HepG2 (cell line): ENCODE data around the gene CRK. TPM values are rescaled to one million over a fixed set of nuclear protein-coding genes. Genes with fewer than 3 reads are reported as not detected.

Source experiments
- ATAC-seq: fragments of 200-7000 bp; cut with Tn5 transposase; 3 replicates; pipeline ENCODE4 v1.9.1; 2020; ENCODE audit warnings: mild to moderate bottlenecking, moderate library complexity
- BruUV-seq: library from RNA; stranded (reverse); fragments of 400-500 nt; replicated peaks from 2 replicates; lab custom pipeline; 2021; lab: Mats Ljungman, UMichigan
- CTCF ChIA-PET: fragments of 300-600 bp; formaldehyde crosslinking; extraction: SDS; loops from one replicate; lab custom pipeline; 2021; ENCODE audit warnings: low total read pairs, inconsistent platforms, low intra/inter-chr PET ratio; lab: Yijun Ruan, JAX
- POLR2A ChIA-PET: fragments of 350-600 bp; sonication (Branson Sonifier 250); formaldehyde crosslinking; loops from one replicate; lab custom pipeline; 2020; ENCODE audit warnings: antibody characterized with exemption, inconsistent platforms; lab: Yijun Ruan, JAX
- DNase-seq: peaks from one replicate; pipeline ENCODE4 v3.0.0-alpha.2; 2015; ENCODE audit warnings: low spot score
- FAIRE-seq: peaks from 3 replicates; lab custom pipeline; 2011; peaks lifted over from hg19 to GRCh38; lab: Jason Lieb, UNC
- H2AFZ ChIP-seq: one replicate; pipeline ENCODE4 v1.6.1; 2011; ENCODE audit warnings: low read length, inconsistent platforms
- H3K27ac ChIP-seq: fragments of 300-600 bp; 3 replicates; pipeline ENCODE4 v1.8.0; 2011; ENCODE audit warnings: mixed run types, mild to moderate bottlenecking, mixed read lengths, low read length, inconsistent platforms; ENCODE audit not compliant: insufficient read depth; ENCODE audit errors: extremely low read length
- H3K27me3 ChIP-seq, 2 experiments: fragments of 200-600 bp in 1 of 2; 2 replicates in 1 of 2; 3 replicates in 1 of 2; pipeline versions ENCODE4 v1.6.0 to v1.8.0; 2011; ENCODE audit warnings: low read length in 2 of 2, mild to moderate bottlenecking in 2 of 2, moderate library complexity in 2 of 2, inconsistent platforms in 1 of 2; ENCODE audit not compliant: insufficient read depth in 2 of 2, control insufficient read depth in 1 of 2
- H3K36me3 ChIP-seq, 2 experiments: fragments of 200-600 bp in 1 of 2; replicated peaks in 1 of 2; 2 replicates in 1 of 2; 3 replicates in 1 of 2; pipeline versions ENCODE4 v1.5.1 to v1.8.0; 2011; ENCODE audit warnings: low read length in 2 of 2, inconsistent platforms in 1 of 2; ENCODE audit not compliant: insufficient read depth in 2 of 2, control insufficient read depth in 1 of 2
- H3K4me1 ChIP-seq: 2 replicates; pipeline ENCODE4 v1.5.1; 2012; ENCODE audit warnings: low read length, inconsistent platforms; ENCODE audit not compliant: insufficient read depth
- H3K4me2 ChIP-seq: 2 replicates; pipeline ENCODE4 v1.6.0; 2011; ENCODE audit warnings: low read depth, low read length, inconsistent platforms
- H3K4me3 ChIP-seq, 3 experiments: fragments of 200-600 bp in 1 of 3; sonication (generic), shearing (Covaris generic) in 1 of 3; replicated peaks in 1 of 3; 2 replicates each; pipeline ENCODE4 v1.5.1; 2011 to 2016; ENCODE audit warnings: low read length in 3 of 3, inconsistent platforms in 2 of 3, low read depth in 2 of 3, mild to moderate bottlenecking in 2 of 3, control low read depth in 1 of 3, mixed read lengths in 1 of 3; ENCODE audit not compliant: insufficient read depth in 1 of 3
- H3K79me2 ChIP-seq: one replicate; pipeline ENCODE4 v1.6.1; 2011; ENCODE audit warnings: low read length, inconsistent platforms; ENCODE audit not compliant: insufficient read depth
- H3K9ac ChIP-seq: 2 replicates; pipeline ENCODE4 v1.6.0; 2011; ENCODE audit warnings: mild to moderate bottlenecking, low read depth, low read length, inconsistent platforms; ENCODE audit not compliant: insufficient read depth
- H3K9me3 ChIP-seq: 2 replicates; pipeline ENCODE4 v1.5.1; 2012; ENCODE audit warnings: mild to moderate bottlenecking, low read length
- H4K20me1 ChIP-seq: 2 replicates; pipeline ENCODE4 v1.6.0; 2011; ENCODE audit warnings: inconsistent platforms, mild to moderate bottlenecking, low read length, moderate library complexity; ENCODE audit not compliant: insufficient read depth
- FIP1L1 ChIP-seq: fragments of 200-400 bp; formaldehyde crosslinking; IDR thresholded peaks from 2 replicates; pipeline ENCODE4 v1.6.1; 2018; ENCODE audit warnings: low read depth, mild to moderate bottlenecking, low read length, moderate library complexity, borderline replicate concordance; ENCODE audit not compliant: insufficient read depth
- KLF13 ChIP-seq: sonication (generic); formaldehyde crosslinking; IDR thresholded peaks from 2 replicates; pipeline ENCODE4 v1.4.0; 2020; ENCODE audit warnings: mild to moderate bottlenecking, missing genetic modification reagents
- KLF6 ChIP-seq: IDR thresholded peaks from 2 replicates; pipeline ENCODE4 v1.8.0; 2016; ENCODE audit warnings: missing biosample characterization, missing genetic modification reagents
- RXRB ChIP-seq: IDR thresholded peaks from 2 replicates; pipeline ENCODE4 v1.6.1; 2016; ENCODE audit warnings: borderline replicate concordance, missing genetic modification reagents, missing compliant biosample characterization
- SIN3A ChIP-seq: IDR thresholded peaks from 2 replicates; pipeline ENCODE4 v1.6.1; 2011; ENCODE audit warnings: low read depth, mild to moderate bottlenecking, control low read depth, low read length, borderline replicate concordance
- SP4 ChIP-seq: sonication (generic); formaldehyde crosslinking; IDR thresholded peaks from 2 replicates; pipeline ENCODE4 v1.8.1; 2023; ENCODE audit warnings: mild to moderate bottlenecking, missing genetic modification reagents
- TBP ChIP-seq: sonication (generic); formaldehyde crosslinking; IDR thresholded peaks from 2 replicates; pipeline ENCODE4 v1.5.0; 2020; ENCODE audit warnings: missing genetic modification reagents
- TOE1 ChIP-seq: sonication (generic); formaldehyde crosslinking; IDR thresholded peaks from 2 replicates; pipeline ENCODE4 v1.4.0; 2020; ENCODE audit warnings: mild to moderate bottlenecking, missing genetic modification reagents
- ZC3H13 ChIP-seq: sonication (generic); formaldehyde crosslinking; IDR thresholded peaks from 2 replicates; pipeline ENCODE4 v1.8.1; 2023; ENCODE audit warnings: mild to moderate bottlenecking, missing genetic modification reagents, moderate library complexity
- ZNF292 ChIP-seq: sonication (generic); formaldehyde crosslinking; IDR thresholded peaks from 2 replicates; pipeline ENCODE4 v1.8.1; 2022; ENCODE audit warnings: mild to moderate bottlenecking, low read depth, missing genetic modification reagents, borderline replicate concordance
- ZZZ3 ChIP-seq: sonication (generic); formaldehyde crosslinking; IDR thresholded peaks from 2 replicates; pipeline ENCODE4 v1.4.0; 2020; ENCODE audit warnings: missing genetic modification reagents, mild to moderate bottlenecking, borderline replicate concordance
- WGBS: methylation state at CpG from one replicate; pipeline ENCODE4 v1.1.6; 2017; ENCODE audit warnings: low lambda C conversion rate; 5-methylcytosine and 5-hydroxymethylcytosine counted together
- in situ Hi-C: cut with HindIII; loops from 2 replicates; pipeline ENCODE4 v1.10.0; 2017; ENCODE audit warnings: low pct_unique_long_range_greater_than_20kb; ENCODE audit not compliant: extremely low pct_ligation_motif_present
- intact Hi-C: fragments of 100-400 bp; cut with micrococcal nuclease; formaldehyde crosslinking; loops from one replicate; pipeline ENCODE4 v1.10.0; 2022; ENCODE audit not compliant: unreplicated experiment
- polyA plus RNA-seq, 8 experiments: library from polyadenylated mRNA; depleted of rRNA in 3 of 8; stranded (reverse) in 7 of 8; unstranded in 1 of 8; fragments of >200 nt; fragmentation: Illumina TruSeq in 4 of 8; extraction: Trizol in 4 of 8; gene quantifications; 2 replicates each; pipeline versions ENCODE4 v1.2.1 to v1.2.3, GENCODE V29; 2011 to 2016; ENCODE audit warnings: low read depth in 4 of 8, missing spikeins in 1 of 8, mixed read lengths in 1 of 8; ENCODE audit not compliant: insufficient read depth in 1 of 8
- total RNA-seq, 5 experiments: library from RNA; depleted of rRNA; stranded (reverse); fragments of >200 nt; fragmentation: Illumina TruSeq; extraction: Trizol; gene quantifications; 2 replicates each; pipeline ENCODE4 v1.2.3, GENCODE V29; 2016; ENCODE audit warnings: low read depth in 1 of 5
- TF ChIP-seq, protein P1 (sequence below): sonication (generic); formaldehyde crosslinking; conservative IDR thresholded peaks from 2 replicates; pipeline ENCODE4 v1.4.0; 2020; ENCODE audit warnings: missing genetic modification reagents
- TF ChIP-seq, protein P2 (sequence below): sonication (generic); formaldehyde crosslinking; IDR thresholded peaks from 2 replicates; pipeline ENCODE4 v1.4.0; 2020; ENCODE audit warnings: mild to moderate bottlenecking, missing genetic modification reagents
- TF ChIP-seq, protein P3 (sequence below): IDR thresholded peaks from 2 replicates; pipeline ENCODE4 v1.6.1; 2018; ENCODE audit warnings: missing genetic modification reagents

The CRK gene
- total and polyA plus RNA-seq, 2 of the 13 experiments (the other 11 are each of a cell fraction or from before 2014, with no cell fraction given): 47.4 to 54.2 TPM

- Histone ChIP-seq H3K9ac (no peak overlapping the region), H3K4me2 (no peak overlapping the region), H2AFZ (no peak overlapping the region), H3K27me3 (no peaks in the 10 kb centered on the region), H3K27ac (no peak overlapping the region), H3K79me2 (peaks cover 98% of the 10 kb centered on the region), H4K20me1 (peaks cover 100% of the 10 kb centered on the region), H3K36me3 (peaks cover 13 to 58% of the 10 kb centered on the region in 2 experiments), H3K4me3 (no peak overlapping the region), H3K4me1 (peaks cover 34% of the 10 kb centered on the region), H3K9me3 (no peaks in the 10 kb centered on the region)
- CTCF ChIA-PET: no interaction called here
- WGBS: 90% methylated on average over 5 of the region's 5 CpGs
- POLR2A ChIA-PET: no interaction called here
- FAIRE-seq (no peak), ATAC-seq (no peak), DNase-seq (no peak)
- intact Hi-C loops (no loop called here), in situ Hi-C loops (no loop called here)
- BruUV-seq: no TSS peak
- TF ChIP-seq KLF13 (CRISPR knock-in tag) (no peak), ZNF292 (CRISPR knock-in tag) (no peak), RXRB (no peak), TOE1 (no peak), ZC3H13 (CRISPR knock-in tag) (no peak), SIN3A (no peak), KLF6 (CRISPR knock-in tag) (no peak), TBP (CRISPR knock-in tag) (no peak), ZZZ3 (CRISPR knock-in tag) (no peak), FIP1L1 (no peak), SP4 (CRISPR knock-in tag) (no peak)
- TF ChIP-seq, protein P1, sequence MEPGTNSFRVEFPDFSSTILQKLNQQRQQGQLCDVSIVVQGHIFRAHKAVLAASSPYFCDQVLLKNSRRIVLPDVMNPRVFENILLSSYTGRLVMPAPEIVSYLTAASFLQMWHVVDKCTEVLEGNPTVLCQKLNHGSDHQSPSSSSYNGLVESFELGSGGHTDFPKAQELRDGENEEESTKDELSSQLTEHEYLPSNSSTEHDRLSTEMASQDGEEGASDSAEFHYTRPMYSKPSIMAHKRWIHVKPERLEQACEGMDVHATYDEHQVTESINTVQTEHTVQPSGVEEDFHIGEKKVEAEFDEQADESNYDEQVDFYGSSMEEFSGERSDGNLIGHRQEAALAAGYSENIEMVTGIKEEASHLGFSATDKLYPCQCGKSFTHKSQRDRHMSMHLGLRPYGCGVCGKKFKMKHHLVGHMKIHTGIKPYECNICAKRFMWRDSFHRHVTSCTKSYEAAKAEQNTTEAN (CRISPR knock-in tag): no peak
- TF ChIP-seq, protein P2, sequence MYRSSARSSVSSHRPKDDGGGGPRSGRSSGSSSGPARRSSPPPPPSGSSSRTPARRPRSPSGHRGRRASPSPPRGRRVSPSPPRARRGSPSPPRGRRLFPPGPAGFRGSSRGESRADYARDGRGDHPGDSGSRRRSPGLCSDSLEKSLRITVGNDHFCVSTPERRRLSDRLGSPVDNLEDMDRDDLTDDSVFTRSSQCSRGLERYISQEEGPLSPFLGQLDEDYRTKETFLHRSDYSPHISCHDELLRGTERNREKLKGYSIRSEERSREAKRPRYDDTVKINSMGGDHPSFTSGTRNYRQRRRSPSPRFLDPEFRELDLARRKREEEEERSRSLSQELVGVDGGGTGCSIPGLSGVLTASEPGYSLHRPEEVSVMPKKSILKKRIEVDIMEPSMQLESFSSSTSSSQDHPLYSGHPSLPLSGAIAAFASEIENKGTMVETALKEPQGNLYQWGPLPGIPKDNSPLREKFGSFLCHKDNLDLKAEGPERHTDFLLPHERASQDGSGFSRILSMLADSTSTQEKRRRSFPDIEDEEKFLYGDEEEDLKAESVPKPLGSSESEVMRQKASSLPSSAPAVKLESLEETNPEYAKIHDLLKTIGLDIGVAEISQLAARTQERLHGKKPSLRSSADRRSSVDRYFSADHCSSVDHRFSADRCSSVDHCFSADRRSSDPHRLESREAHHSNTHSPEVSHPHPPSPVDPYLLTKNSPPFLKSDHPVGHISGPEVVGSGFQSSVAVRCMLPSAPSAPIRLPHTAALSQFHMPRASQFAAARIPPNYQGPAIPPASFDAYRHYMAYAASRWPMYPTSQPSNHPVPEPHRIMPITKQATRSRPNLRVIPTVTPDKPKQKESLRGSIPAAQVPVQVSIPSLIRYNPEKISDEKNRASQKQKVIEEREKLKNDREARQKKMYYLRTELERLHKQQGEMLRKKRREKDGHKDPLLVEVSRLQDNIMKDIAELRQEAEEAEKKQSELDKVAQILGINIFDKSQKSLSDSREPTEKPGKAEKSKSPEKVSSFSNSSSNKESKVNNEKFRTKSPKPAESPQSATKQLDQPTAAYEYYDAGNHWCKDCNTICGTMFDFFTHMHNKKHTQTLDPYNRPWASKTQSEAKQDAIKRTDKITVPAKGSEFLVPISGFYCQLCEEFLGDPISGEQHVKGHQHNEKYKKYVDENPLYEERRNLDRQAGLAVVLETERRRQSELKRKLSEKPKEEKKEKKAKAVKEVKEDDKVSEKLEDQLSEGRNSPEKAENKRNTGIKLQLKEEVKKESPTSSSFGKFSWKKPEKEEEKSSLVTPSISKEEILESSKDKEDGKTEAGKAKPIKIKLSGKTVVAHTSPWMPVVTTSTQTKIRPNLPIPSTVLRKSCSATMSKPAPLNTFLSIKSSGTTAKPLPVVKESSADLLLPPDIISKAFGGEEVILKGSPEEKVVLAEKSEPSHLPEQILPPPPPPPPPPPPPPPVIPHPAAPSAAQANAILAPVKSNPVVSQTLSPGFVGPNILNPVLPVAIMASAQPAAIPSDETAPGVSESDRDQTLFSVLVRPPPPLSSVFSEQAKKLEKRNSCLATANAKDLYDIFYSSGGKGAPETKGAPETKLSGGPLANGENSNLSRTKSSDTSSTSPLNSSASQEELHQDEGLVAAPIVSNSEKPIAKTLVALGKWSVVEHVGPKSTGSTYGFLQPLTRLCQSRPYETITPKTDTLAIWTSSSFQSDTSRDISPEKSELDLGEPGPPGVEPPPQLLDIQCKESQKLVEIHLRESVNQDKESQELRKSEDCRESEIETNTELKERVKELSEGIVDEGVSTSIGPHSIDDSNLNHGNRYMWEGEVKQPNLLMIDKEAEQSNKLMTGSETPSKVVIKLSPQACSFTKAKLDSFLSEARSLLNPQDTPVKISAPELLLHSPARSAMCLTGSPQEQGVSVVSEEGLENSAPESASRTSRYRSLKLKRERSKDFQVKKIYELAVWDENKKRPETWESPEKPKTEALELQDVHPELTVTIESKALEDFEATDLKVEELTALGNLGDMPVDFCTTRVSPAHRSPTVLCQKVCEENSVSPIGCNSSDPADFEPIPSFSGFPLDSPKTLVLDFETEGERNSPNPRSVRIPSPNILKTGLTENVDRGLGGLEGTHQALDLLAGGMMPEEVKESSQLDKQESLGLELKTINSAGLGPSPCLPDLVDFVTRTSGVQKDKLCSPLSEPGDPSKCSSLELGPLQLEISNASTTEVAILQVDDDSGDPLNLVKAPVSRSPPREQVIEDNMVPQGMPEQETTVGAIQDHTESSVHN (CRISPR knock-in tag): no peak
- TF ChIP-seq, protein P3, sequence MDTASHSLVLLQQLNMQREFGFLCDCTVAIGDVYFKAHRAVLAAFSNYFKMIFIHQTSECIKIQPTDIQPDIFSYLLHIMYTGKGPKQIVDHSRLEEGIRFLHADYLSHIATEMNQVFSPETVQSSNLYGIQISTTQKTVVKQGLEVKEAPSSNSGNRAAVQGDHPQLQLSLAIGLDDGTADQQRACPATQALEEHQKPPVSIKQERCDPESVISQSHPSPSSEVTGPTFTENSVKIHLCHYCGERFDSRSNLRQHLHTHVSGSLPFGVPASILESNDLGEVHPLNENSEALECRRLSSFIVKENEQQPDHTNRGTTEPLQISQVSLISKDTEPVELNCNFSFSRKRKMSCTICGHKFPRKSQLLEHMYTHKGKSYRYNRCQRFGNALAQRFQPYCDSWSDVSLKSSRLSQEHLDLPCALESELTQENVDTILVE (CRISPR knock-in tag): no peak
Measured at GRCh38 chr17:1376061-1376460, 80.0 kb downstream of the CRK start.
